Measurements from ENCODE around the gene CHAF1B. TPM values are rescaled to one million over a fixed set of nuclear protein-coding genes. Genes with fewer than 3 reads are reported as not detected.
A peak's percentile ranks its signal among the peaks of the same experiment; 100 is the strongest.
"Not testable (repeated sequence)": the region's sequence is repeated elsewhere in the genome, so short reads cannot be mapped to it uniquely, and the experiment has no call there.

The CHAF1B gene
- total and polyA plus RNA-seq, 2 experiments from 2014 or later: 1.1 to 1.9 TPM

DNA sequence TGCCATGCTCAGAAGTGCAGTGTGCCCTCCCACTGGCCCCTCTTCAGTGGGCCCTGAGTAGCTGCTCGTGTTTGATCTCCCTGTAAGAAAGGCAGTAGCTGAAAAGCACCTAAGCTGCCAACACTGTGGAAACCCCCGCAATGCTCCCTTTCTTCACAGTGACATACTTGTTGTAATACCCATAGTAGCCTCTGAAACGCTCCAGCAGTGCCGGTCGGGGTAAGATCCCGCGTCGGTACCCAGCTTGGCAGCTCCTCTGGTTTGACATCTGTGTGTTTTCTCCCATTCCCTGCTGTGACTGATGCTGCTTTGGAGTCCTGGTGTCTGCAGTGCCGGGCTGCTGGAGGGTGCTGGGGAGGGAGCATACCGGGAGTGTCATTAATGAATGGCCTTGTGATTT lies 3.6 kb downstream of the CHAF1B start:
- peak; percentile 20 for DNase-seq (ENCODE audit: low spot score)
- no peaks in the 10 kb centered on the region for H3K36me3 ChIP-seq (replicated peaks; ENCODE audit: insufficient read depth, low read depth)
- no peaks in the 10 kb centered on the region for H3K9me3 ChIP-seq (ENCODE audit: low read depth)
- H3K9me2 ChIP-seq (replicated peaks; ENCODE audit: insufficient read depth): no peaks in the 10 kb centered on the region
- H3K27me3 ChIP-seq: no peaks in the 10 kb centered on the region
- no peak overlapping the region for H2AFZ ChIP-seq
- no peak for TF ChIP-seq CTCF (IDR thresholded peaks at IDR 0.05; ENCODE audit: poor library complexity)
- TF ChIP-seq EZH2 (IDR thresholded peaks at IDR 0.05; ENCODE audit: borderline replicate concordance): no peak
- TF ChIP-seq EZH2phosphoT487 (IDR thresholded peaks at IDR 0.05; ENCODE audit: low read depth, severe bottlenecking, unreplicated experiment): no peak
- no peak overlapping the region for H3K27ac ChIP-seq
- H3K4me3 ChIP-seq: no peak overlapping the region
- H4K20me1 ChIP-seq (ENCODE audit: insufficient read depth, poor library complexity, severe bottlenecking): no peaks in the 10 kb centered on the region
- H3K4me2 ChIP-seq: no peak overlapping the region
- H3K4me1 ChIP-seq (ENCODE audit: insufficient read depth): peaks cover 3% of the 10 kb centered on the region
- no peaks in the 10 kb centered on the region for H3K79me2 ChIP-seq
- WGBS (ENCODE audit: low lambda C conversion rate, missing lambda C conversion rate): 72% methylated on average over 10 of the region's 10 CpGs

GRCh38 chr21:36391649-36392048 lies 6.5 kb downstream of the CHAF1B start:
- not testable (repeated sequence) for H3K27me3 ChIP-seq; H3K79me2 ChIP-seq; DNase-seq (ENCODE audit: low spot score); H3K9me2 ChIP-seq (replicated peaks; ENCODE audit: insufficient read depth); H3K4me1 ChIP-seq (ENCODE audit: insufficient read depth); H3K9me3 ChIP-seq (ENCODE audit: low read depth); H3K4me2 ChIP-seq; H3K36me3 ChIP-seq (replicated peaks; ENCODE audit: insufficient read depth, low read depth); H3K4me3 ChIP-seq; H3K27ac ChIP-seq; H2AFZ ChIP-seq; H4K20me1 ChIP-seq (ENCODE audit: insufficient read depth, poor library complexity, severe bottlenecking)
- WGBS (ENCODE audit: low lambda C conversion rate, missing lambda C conversion rate): 94% methylated on average over 6 of the region's 6 CpGs

GRCh38 chr21:36395353-36396111 lies 10.3 kb downstream of the CHAF1B start:
- Histone ChIP-seq H3K4me1 (ENCODE audit: insufficient read depth) (no peaks in the 10 kb centered on the region), H3K9me2 (replicated peaks; ENCODE audit: insufficient read depth) (no peaks in the 10 kb centered on the region), H4K20me1 (ENCODE audit: insufficient read depth, poor library complexity, severe bottlenecking) (no peaks in the 10 kb centered on the region), H3K36me3 (replicated peaks; ENCODE audit: insufficient read depth, low read depth) (no peaks in the 10 kb centered on the region), H3K9me3 (ENCODE audit: low read depth) (no peaks in the 10 kb centered on the region), H3K4me2 (no peak overlapping the region), H3K27me3 (no peaks in the 10 kb centered on the region), H3K79me2 (no peaks in the 10 kb centered on the region), H2AFZ (no peak overlapping the region), H3K4me3 (no peak overlapping the region), H3K27ac (no peak overlapping the region)
- DNase-seq (ENCODE audit: low spot score): no peak
- WGBS (ENCODE audit: low lambda C conversion rate, missing lambda C conversion rate): 72% methylated on average over 6 of the region's 6 CpGs
- TF ChIP-seq EZH2phosphoT487 (IDR thresholded peaks at IDR 0.05; ENCODE audit: low read depth, severe bottlenecking, unreplicated experiment): no peak
- TF ChIP-seq EZH2 (IDR thresholded peaks at IDR 0.05; ENCODE audit: borderline replicate concordance): no peak
- no peak for TF ChIP-seq CTCF (IDR thresholded peaks at IDR 0.05; ENCODE audit: poor library complexity)

- Histone ChIP-seq H3K27me3 (no peaks in the 10 kb centered on the region), H3K79me2 (no peaks in the 10 kb centered on the region), H3K4me2 (no peak overlapping the region), H3K4me3 (no peak overlapping the region), H3K9me3 (ENCODE audit: low read depth) (no peaks in the 10 kb centered on the region), H3K27ac (no peak overlapping the region), H3K9me2 (replicated peaks; ENCODE audit: insufficient read depth) (no peaks in the 10 kb centered on the region), H4K20me1 (ENCODE audit: insufficient read depth, poor library complexity, severe bottlenecking) (no peaks in the 10 kb centered on the region), H2AFZ (no peak overlapping the region), H3K4me1 (ENCODE audit: insufficient read depth) (no peaks in the 10 kb centered on the region), H3K36me3 (replicated peaks; ENCODE audit: insufficient read depth, low read depth) (no peaks in the 10 kb centered on the region)
- no peak for DNase-seq (ENCODE audit: low spot score)
- 94% methylated on average over 3 of the region's 3 CpGs for WGBS (ENCODE audit: low lambda C conversion rate, missing lambda C conversion rate)
- TF ChIP-seq CTCF (IDR thresholded peaks at IDR 0.05; ENCODE audit: poor library complexity) (no peak), EZH2 (IDR thresholded peaks at IDR 0.05; ENCODE audit: borderline replicate concordance) (no peak), EZH2phosphoT487 (IDR thresholded peaks at IDR 0.05; ENCODE audit: low read depth, severe bottlenecking, unreplicated experiment) (no peak)
These were observed 11.1 kb downstream of the CHAF1B start for GRCh38 chr21:36396325-36396724.
